Stimulated activated CD8-positive, alpha-beta memory T cell treated with anti-CD3 and anti-CD28 coated beads, Interleukin-12 subunit alpha, Interleukin-12 subunit beta, amount 100 ng/mL, for 1 hour (primary cell): Measurements from ENCODE around the gene ATXN7L1.

Experiments used
- DNase-seq: peaks from one replicate; pipeline ENCODE4 v3.0.0-alpha.2; 2020; ENCODE audit warnings: low read depth

The ATXN7L1 gene

GRCh38 chr7:105876091-105876963 is at the start of gene ATXN7L1:
Gene ATXN7L1, minus strand, starts transcription at chr7:105876599. Its CDS starts 41 bp downstream, at chr7:105876558.
- DNase-seq, result peak; percentile 79

GRCh38 chr7:105926131-105926530 is 49.7 kb upstream of the ATXN7L1 start:
- no peak for DNase-seq

DNA sequence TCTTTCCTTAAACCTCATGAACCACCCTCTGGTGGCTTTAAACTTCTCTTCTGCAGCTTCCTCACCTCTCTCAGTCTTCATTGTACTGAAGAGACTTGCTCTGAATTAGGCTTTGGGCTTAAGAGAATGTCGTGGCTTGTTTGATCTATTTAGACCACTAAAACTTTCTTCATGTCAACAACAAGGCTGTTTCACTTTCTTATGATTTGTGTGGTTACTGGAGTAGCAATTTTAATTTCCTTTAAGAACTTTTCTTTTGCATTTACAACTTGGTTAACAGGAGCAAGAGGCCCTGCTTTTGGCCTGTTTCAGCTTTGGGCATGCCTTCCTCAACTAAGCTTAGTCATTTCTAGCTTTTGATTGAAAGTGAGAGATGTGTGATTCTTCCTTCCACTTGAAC is 48.5 kb upstream of the ATXN7L1 start:
- no peak for DNase-seq

DNA sequence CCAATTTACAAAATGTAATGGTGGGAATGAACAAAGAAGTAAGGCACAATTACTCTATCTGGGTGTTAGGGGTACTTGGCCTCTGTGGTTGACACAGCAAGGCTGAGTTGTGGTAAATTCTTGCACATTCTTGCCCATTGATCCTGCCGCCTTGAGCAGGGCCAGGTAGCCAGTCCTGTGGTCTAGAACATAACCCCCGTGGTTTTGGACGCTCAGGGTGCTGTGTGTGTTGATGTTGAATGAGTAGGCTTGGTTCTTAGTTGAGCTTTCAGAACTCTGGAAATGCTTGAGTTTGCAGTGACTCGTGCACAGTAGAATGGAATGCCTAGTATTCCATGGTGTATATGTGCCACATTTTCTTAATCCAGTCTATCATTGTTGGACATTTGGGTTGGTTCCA is 44.4 kb upstream of the ATXN7L1 start:
- no peak for DNase-seq

- DNase-seq, result no peak
These were observed 41.3 kb upstream of the ATXN7L1 start for GRCh38 chr7:105917659-105918058.

DNA sequence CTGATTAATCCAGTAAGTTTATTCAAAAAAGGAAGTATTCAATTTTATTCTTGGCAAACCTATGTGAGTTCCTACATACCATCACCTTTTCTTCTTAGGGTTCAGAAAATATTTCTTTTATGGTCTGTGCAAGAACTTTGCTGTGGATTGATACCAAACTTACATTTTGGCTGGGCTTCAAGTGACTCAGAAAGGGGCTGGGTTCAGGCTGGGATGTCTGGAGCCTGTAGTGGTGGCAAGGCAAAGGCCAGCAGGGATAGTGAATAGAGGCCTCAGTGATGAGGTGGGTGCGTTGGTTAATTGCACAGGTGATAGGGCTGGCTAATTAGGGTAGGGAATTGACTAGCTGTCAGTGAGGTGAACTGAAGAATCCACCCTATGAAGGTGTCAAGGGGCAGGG is 40.2 kb upstream of the ATXN7L1 start:
- no peak for DNase-seq

DNA sequence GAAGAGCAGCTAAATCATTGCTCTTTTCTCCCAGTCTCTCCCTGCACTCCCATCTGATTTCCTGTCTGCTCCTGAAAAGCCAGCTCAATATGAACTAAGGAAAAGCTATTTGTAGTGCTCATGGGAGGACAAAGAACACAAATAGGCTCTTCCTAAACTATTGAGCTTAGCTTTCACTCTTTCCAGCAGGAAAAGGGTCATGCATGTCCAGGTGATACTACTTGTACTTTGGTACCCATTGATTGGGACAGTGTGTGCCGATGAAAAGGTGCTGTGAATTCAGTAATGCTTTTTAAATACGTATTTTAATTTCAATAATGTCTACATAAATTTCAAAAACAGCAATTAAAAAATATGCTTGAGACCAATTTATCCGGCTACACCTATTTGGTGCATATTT is 37.5 kb upstream of the ATXN7L1 start:
- no peak for DNase-seq

DNA sequence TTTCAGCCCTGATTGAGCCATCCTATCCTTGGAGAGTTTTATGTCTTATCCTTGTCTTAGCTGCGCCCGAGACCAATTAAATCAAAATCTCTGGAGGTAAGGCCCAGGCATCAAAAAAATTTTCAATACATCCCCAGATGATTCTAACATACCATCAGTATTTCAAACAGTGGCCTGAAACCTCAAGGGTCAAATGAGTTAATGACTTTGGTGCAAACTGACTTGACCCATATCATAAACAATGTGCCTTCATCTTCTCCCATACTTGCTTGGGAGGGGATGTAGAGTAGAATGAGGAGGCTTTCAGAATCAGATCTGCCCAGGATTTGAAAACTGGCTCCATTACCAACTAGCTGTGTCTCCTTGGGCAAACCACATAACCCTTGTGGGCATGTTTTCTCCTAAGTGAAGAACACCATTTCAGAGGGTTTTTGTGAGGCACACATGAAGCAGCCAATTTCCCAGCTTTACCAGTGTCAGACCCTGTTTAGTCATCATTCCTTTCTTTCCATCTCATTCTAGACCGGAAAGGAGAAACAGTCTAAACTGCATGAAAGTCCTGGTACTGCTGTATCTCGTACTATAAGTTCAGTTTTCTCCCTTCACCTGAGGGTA is 35.7 kb upstream of the ATXN7L1 start:
- DNase-seq, result no peak

DNA sequence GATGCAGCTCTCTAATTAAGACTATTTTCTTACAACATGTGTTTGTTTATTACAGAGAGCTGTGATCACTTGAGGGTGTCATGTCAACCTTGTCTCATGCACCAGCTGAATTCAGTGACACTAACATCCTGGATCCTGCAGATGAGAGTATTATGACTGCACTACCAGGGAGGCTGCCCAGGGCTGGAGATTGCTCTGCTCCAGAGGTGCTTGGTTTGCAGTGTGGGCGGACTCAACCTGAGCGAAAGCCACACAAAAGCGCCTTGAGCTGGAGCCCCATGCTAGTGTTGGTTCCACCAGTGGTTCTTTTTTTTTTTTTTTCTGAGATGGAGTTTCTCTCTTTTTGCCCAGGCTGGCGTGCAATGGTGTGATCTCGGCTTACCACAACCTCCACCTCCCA is 33.8 kb upstream of the ATXN7L1 start:
- DNase-seq, result no peak

- no peak for DNase-seq
These were observed 33.3 kb upstream of the ATXN7L1 start for GRCh38 chr7:105909742-105910141.

- DNase-seq, result no peak
These were observed 30.9 kb upstream of the ATXN7L1 start for GRCh38 chr7:105907129-105907846.

GRCh38 chr7:105906695-105907094 is 30.3 kb upstream of the ATXN7L1 start:
- no peak for DNase-seq

GRCh38 chr7:105905910-105906568 is 29.6 kb upstream of the ATXN7L1 start:
- DNase-seq, result no peak

- no peak for DNase-seq
These were observed 29.0 kb upstream of the ATXN7L1 start for GRCh38 chr7:105905209-105905909.

DNA sequence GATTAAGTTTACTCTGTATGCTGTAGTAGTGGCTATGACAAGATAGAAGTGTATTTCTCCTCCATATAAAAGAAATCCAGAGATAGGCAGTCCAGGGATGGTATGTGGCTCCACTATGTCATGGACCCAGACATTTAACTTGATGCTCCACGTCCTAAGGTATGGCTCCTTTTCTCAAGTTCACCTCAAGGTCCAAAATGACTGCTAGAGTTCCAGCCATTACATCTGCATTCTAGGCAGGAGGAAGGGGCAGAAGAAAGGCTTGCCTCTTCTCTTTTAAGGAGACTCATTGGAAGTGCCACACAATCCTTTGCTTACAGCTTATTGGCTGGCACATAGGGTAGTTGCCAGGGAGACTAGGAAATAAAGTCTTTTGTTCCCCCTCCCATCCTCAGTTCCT is 27.7 kb upstream of the ATXN7L1 start:
- DNase-seq, result no peak

- DNase-seq, result no peak
These were observed 26.0 kb upstream of the ATXN7L1 start for GRCh38 chr7:105902325-105902911.

- no peak for DNase-seq
These were observed 21.6 kb upstream of the ATXN7L1 start for GRCh38 chr7:105897999-105898398.

- DNase-seq, result no peak
These were observed 20.1 kb upstream of the ATXN7L1 start for GRCh38 chr7:105896407-105896911.

- no peak for DNase-seq
These were observed 17.7 kb upstream of the ATXN7L1 start for GRCh38 chr7:105894131-105894530.

GRCh38 chr7:105892387-105892786 is 16.0 kb upstream of the ATXN7L1 start:
- no peak for DNase-seq
